HFFc6 (cell line): ENCODE measurements around the gene ZNF385C. TPM values are rescaled to one million over a fixed set of nuclear protein-coding genes. Genes with fewer than 3 reads are reported as not detected.

ENCODE experiments used
- DNase-seq: peaks from one replicate; pipeline ENCODE4 v3.0.0-alpha.2; 2018
- H3K27ac Mint-ChIP-seq: 2 replicates; pipeline ENCODE4 v1.8.0; 2020; ENCODE audit warnings: mild to moderate bottlenecking, mixed read lengths
- H3K27me3 Mint-ChIP-seq: 2 replicates; pipeline ENCODE4 v1.8.0; 2021; ENCODE audit warnings: mild to moderate bottlenecking, moderate library complexity, mixed read lengths; ENCODE audit not compliant: insufficient read depth
- H3K36me3 Mint-ChIP-seq: 2 replicates; pipeline ENCODE4 v1.8.0; 2021; ENCODE audit warnings: low read depth, mixed read lengths
- H3K4me1 Mint-ChIP-seq: 2 replicates; pipeline ENCODE4 v1.8.0; 2020; ENCODE audit warnings: low read depth, mixed read lengths
- H3K4me3 Mint-ChIP-seq: 2 replicates; pipeline ENCODE4 v1.8.0; 2020; ENCODE audit warnings: mild to moderate bottlenecking, moderate library complexity, mixed read lengths
- H3K9me3 Mint-ChIP-seq: 2 replicates; pipeline ENCODE4 v1.8.0; 2020; ENCODE audit warnings: mild to moderate bottlenecking, mixed read lengths
- total RNA-seq, 6 experiments: library from RNA; stranded (reverse); fragmentation: NEBNext Ultra II Directional; extraction: Animal tissue kit (Norgen Biotek cat#: 25700); gene quantifications; 2 replicates in 1 of 6; 3 replicates in 5 of 6; pipeline ENCODE4 v1.2.3, GENCODE V29; 2021
- TF ChIP-seq, protein P1 (sequence below): fragments of 200-600 bp; sonication (generic); IDR thresholded peaks from 2 replicates; pipeline ENCODE4 v1.5.0; 2021; ENCODE audit warnings: antibody characterized with exemption, mild to moderate bottlenecking

ZNF385C gene
- total RNA-seq, 6 experiments from 2014 or later, result not detected

DNA sequence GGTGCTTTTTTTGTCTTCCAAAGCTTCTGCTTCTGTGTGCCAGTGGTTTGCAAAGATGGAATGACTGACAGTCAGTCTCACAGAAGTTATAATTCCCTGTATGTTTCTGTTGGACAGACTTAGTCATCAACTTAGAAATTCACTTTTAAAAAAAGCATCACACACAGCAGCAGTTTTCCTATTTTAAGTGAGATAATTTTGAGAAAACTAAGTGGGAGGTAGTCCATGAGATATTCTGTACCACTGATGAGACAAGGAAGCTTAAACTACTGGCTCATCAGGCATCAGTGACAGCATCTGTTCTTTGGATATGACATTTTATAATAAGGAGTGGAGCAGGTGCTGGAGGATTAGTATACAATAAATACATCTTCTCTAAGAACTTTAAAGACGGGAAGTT lies 111.6 kb downstream of the ZNF385C start:
- H3K27me3 Mint-ChIP-seq, result peaks cover under 1% of the 10 kb centered on the region
- TF ChIP-seq, protein P1, sequence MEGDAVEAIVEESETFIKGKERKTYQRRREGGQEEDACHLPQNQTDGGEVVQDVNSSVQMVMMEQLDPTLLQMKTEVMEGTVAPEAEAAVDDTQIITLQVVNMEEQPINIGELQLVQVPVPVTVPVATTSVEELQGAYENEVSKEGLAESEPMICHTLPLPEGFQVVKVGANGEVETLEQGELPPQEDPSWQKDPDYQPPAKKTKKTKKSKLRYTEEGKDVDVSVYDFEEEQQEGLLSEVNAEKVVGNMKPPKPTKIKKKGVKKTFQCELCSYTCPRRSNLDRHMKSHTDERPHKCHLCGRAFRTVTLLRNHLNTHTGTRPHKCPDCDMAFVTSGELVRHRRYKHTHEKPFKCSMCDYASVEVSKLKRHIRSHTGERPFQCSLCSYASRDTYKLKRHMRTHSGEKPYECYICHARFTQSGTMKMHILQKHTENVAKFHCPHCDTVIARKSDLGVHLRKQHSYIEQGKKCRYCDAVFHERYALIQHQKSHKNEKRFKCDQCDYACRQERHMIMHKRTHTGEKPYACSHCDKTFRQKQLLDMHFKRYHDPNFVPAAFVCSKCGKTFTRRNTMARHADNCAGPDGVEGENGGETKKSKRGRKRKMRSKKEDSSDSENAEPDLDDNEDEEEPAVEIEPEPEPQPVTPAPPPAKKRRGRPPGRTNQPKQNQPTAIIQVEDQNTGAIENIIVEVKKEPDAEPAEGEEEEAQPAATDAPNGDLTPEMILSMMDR, result no peak
- H3K4me1 Mint-ChIP-seq, result peaks cover 13% of the 10 kb centered on the region

DNA sequence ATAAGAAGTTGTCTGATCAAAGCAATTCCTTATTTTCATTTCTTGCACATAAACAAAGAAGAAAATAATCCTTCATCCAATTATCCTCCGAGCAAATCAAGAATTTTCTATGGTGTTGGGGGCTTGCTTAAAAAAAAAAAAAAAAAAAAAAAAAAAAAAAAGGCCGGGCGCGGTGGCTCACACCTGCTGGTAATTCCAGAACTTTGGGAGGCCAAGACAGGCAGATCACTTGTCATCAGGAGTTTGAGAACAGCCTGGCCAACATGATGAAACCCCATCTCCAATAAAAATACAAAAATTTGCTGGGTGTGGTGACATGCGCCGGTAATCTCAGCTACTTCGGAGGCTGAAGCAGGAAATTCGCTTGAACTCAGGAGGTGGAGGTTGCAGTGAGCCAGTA lies 112.4 kb downstream of the ZNF385C start:
- H3K4me3 Mint-ChIP-seq, result no peak overlapping the region
- H3K9me3 Mint-ChIP-seq, result no peaks in the 10 kb centered on the region
- peaks cover 56% of the 10 kb centered on the region for H3K36me3 Mint-ChIP-seq
- TF ChIP-seq, protein P1, result no peak
- no peak overlapping the region for H3K27ac Mint-ChIP-seq
- no peak for DNase-seq
- H3K27me3 Mint-ChIP-seq, result peaks cover 2% of the 10 kb centered on the region
- H3K4me1 Mint-ChIP-seq, result peaks cover 13% of the 10 kb centered on the region

More for the DNA sequence above, 111.6 kb downstream of the ZNF385C start:
- no peak for DNase-seq
- Mint-ChIP-seq H3K27ac (no peak overlapping the region), H3K36me3 (peaks cover 59% of the 10 kb centered on the region), H3K9me3 (no peaks in the 10 kb centered on the region), H3K4me3 (no peak overlapping the region)

DNA sequence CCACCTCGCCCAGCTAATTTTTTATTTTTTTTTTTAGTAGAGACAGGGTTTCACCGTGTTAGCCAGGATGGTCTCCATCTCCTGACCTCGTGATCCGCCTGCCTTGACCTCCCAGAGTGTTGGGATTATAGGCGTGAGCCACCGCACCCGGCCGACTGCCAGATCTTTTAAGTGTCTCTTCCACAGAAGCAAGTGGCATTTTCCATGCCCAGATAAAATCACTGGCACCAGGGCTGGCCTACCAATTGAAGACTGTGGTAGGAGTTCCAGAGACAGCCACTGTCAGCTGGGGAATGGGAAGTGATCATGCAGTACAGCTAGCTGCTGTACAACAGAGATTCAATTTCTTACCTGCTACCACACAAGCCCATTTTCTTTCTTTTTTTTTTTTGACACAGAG lies 113.8 kb downstream of the ZNF385C start:
- peaks cover 13% of the 10 kb centered on the region for H3K4me1 Mint-ChIP-seq
- H3K36me3 Mint-ChIP-seq, result peaks cover 58% of the 10 kb centered on the region
- H3K27ac Mint-ChIP-seq, result no peak overlapping the region
- no peaks in the 10 kb centered on the region for H3K9me3 Mint-ChIP-seq
- no peak for DNase-seq
- TF ChIP-seq, protein P1, result no peak
- no peak overlapping the region for H3K4me3 Mint-ChIP-seq
- H3K27me3 Mint-ChIP-seq, result peaks cover 2% of the 10 kb centered on the region

DNA sequence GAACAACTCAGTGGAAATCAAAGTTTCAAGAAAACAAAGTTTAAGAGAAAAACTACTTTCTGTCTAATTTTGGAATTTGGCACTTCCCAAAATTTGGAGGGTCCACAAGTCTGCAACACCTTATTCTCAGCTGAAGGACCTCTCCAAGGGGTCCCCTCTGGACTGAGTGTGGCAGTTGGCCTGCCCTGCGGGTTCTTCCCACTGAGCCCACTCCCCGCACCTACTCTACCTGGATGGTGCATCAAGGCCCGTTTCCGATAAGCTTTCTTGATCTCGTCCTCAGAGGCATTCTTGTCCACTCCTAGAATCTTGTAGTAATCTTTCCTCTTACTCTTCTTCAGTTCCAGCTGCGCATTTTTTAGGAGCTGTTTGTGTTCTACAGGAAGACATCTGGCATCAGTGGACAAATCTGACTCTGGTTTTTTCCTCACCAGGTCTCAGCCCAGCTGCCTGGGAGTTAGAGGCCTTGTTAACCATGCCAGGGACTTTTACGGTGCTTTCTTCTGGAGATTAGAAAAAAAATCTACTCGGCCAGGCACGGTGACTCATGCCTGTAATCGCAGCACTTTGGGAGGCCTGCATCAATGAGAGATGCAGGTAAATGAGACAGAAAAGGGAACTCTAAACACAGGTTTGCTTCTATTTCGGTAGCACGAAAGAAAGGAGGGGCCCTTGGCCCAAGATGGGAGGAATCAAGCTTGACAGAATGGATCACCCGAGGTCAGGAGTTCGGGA lies 116.1 kb downstream of the ZNF385C start:
- peaks cover 8% of the 10 kb centered on the region for H3K4me1 Mint-ChIP-seq
- H3K27me3 Mint-ChIP-seq, result peaks cover 2% of the 10 kb centered on the region

DNA sequence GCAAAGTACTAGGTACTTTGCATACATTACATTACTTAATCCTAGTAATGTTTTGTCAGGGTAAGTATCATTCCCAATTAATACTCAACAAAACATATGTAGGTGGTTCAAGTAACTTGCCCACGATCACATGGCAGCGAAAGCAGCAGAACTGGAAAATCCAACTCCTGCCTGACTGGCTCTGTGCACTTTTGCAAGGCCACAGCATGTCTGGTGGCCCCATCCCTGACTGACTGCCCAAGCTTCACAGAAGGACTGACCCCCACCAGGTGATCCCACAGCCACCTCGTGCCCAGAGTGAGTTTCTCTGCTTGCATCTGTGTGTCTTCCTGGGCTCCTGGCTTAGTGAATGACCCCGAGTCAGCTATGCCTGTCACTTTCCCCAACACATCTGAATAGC lies 120.3 kb downstream of the ZNF385C start:
- no peak overlapping the region for H3K4me3 Mint-ChIP-seq
- no peaks in the 10 kb centered on the region for H3K9me3 Mint-ChIP-seq
- TF ChIP-seq, protein P1, result no peak
- H3K27me3 Mint-ChIP-seq, result peaks cover 9% of the 10 kb centered on the region
- peak overlapping the region; percentile 30; the same call in 1 of the 2 replicates for H3K27ac Mint-ChIP-seq
- peaks cover 28% of the 10 kb centered on the region for H3K4me1 Mint-ChIP-seq
- no peak for DNase-seq
- H3K36me3 Mint-ChIP-seq, result peaks cover 32% of the 10 kb centered on the region

More for the DNA sequence above, 116.1 kb downstream of the ZNF385C start:
- no peak overlapping the region; the same call in 1 of the 2 replicates for H3K4me3 Mint-ChIP-seq
- TF ChIP-seq, protein P1, result no peak
- H3K27ac Mint-ChIP-seq, result peak overlapping the region; percentile 54
- H3K9me3 Mint-ChIP-seq, result no peaks in the 10 kb centered on the region
- DNase-seq, result no peak
- peaks cover 50% of the 10 kb centered on the region for H3K36me3 Mint-ChIP-seq
